MCF 10A (cell line): ENCODE data around the gene SEZ6L. TPM values are rescaled to one million over a fixed set of nuclear protein-coding genes. Genes with fewer than 3 reads are reported as not detected.
"Not testable (repeated sequence)": the region's sequence is repeated elsewhere in the genome, so short reads cannot be mapped to it uniquely, and the experiment has no call there.

Experiments
- BruUV-seq: library from RNA; stranded (reverse); fragments of 400-500 nt; replicated peaks from 2 replicates; lab custom pipeline; 2021; lab: Mats Ljungman, UMichigan
- CTCF ChIA-PET: fragments of 300-600 bp; sonication (Branson Sonifier 250); formaldehyde crosslinking; extraction: SDS; loops from one replicate; lab custom pipeline; 2021; ENCODE audit warnings: antibody characterized with exemption, inconsistent platforms; lab: Yijun Ruan, JAX
- POLR2A ChIA-PET: fragments of 300-600, 350-650 bp; sonication (Branson Sonifier 250); formaldehyde crosslinking; extraction: SDS; loops from one replicate; lab custom pipeline; 2020; ENCODE audit warnings: antibody characterized with exemption, inconsistent platforms; lab: Yijun Ruan, JAX
- DNase-seq: peaks from one replicate; pipeline ENCODE4 v3.0.0-alpha.2; 2018; ENCODE audit not compliant: unreplicated experiment
- H3K27ac Mint-ChIP-seq: one replicate; pipeline ENCODE4 v1.8.0; 2022; ENCODE audit warnings: mild to moderate bottlenecking, low read depth, mixed read lengths; ENCODE audit not compliant: unreplicated experiment
- H3K27me3 Mint-ChIP-seq: one replicate; pipeline ENCODE4 v1.8.0; 2022; ENCODE audit warnings: mixed read lengths; ENCODE audit not compliant: insufficient read depth, unreplicated experiment
- H3K36me3 Mint-ChIP-seq: one replicate; pipeline ENCODE4 v1.8.0; 2022; ENCODE audit warnings: mild to moderate bottlenecking, moderate library complexity, mixed read lengths; ENCODE audit not compliant: insufficient read depth, unreplicated experiment
- H3K4me1 Mint-ChIP-seq: one replicate; pipeline ENCODE4 v1.8.0; 2022; ENCODE audit warnings: mixed read lengths; ENCODE audit not compliant: insufficient read depth, unreplicated experiment
- H3K4me3 Mint-ChIP-seq: one replicate; pipeline ENCODE4 v1.8.0; 2022; ENCODE audit warnings: mild to moderate bottlenecking, moderate library complexity, mixed read lengths; ENCODE audit not compliant: unreplicated experiment
- H3K9me3 Mint-ChIP-seq: one replicate; pipeline ENCODE4 v1.8.0; 2022; ENCODE audit warnings: mixed read lengths; ENCODE audit not compliant: unreplicated experiment
- intact Hi-C: fragments of 100-400 bp; cut with micrococcal nuclease; formaldehyde crosslinking; loops from 2 replicates; pipeline ENCODE4 v1.14.1; 2022
- total RNA-seq: library from RNA; stranded (reverse); gene quantifications from 2 replicates; pipeline ENCODE4 v1.2.3, GENCODE V29; 2022
- TF ChIP-seq, protein P1 (sequence below): fragments of 200-600 bp; IDR thresholded peaks from one replicate; pipeline ENCODE4 v1.8.0; 2022; ENCODE audit warnings: antibody characterized with exemption, mild to moderate bottlenecking; ENCODE audit not compliant: unreplicated experiment

Gene SEZ6L
- total RNA-seq, 1 experiment from 2014 or later = not detected

DNA sequence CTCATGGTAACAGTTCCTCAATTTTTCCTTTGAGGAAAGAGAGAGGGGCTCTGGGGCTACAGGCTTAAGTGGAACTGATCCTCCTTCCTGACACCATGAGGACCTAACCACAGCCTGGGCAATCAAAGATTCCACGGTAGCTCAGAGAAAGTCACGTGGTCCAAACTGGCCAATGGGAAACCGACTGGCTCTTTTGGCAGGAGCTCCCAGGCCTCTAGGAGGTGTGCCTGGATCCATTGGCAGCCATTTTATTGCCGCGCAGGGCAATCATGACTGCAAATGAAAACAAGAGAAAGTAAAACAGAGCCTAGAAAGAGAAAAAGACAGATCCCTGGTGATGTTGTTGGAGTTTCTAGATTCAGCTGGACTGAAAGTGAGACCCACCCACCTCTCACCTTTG is 232.5 kb downstream of the SEZ6L start:
- TF ChIP-seq, protein P1, sequence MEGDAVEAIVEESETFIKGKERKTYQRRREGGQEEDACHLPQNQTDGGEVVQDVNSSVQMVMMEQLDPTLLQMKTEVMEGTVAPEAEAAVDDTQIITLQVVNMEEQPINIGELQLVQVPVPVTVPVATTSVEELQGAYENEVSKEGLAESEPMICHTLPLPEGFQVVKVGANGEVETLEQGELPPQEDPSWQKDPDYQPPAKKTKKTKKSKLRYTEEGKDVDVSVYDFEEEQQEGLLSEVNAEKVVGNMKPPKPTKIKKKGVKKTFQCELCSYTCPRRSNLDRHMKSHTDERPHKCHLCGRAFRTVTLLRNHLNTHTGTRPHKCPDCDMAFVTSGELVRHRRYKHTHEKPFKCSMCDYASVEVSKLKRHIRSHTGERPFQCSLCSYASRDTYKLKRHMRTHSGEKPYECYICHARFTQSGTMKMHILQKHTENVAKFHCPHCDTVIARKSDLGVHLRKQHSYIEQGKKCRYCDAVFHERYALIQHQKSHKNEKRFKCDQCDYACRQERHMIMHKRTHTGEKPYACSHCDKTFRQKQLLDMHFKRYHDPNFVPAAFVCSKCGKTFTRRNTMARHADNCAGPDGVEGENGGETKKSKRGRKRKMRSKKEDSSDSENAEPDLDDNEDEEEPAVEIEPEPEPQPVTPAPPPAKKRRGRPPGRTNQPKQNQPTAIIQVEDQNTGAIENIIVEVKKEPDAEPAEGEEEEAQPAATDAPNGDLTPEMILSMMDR = no peak
- Mint-ChIP-seq H3K36me3 (no peaks in the 10 kb centered on the region), H3K4me3 (no peak overlapping the region), H3K27ac (no peak overlapping the region), H3K27me3 (peaks cover 10% of the 10 kb centered on the region), H3K9me3 (no peaks in the 10 kb centered on the region), H3K4me1 (peaks cover 5% of the 10 kb centered on the region)
- ChIA-PET POLR2A (interaction anchor here (0.6 kb wide), 1 partner anchor 35 kb away, joined by 3 read pairs; no protein-coding TSS in a partner anchor), CTCF (interaction anchor here (0.7 to 10.3 kb wide), 3 partner anchors 36 to 223 kb away, joined by 3 to 172 read pairs (median 6); no protein-coding TSS in a partner anchor)
- intact Hi-C loops = no loop called here
- no TSS peak for BruUV-seq
- DNase-seq = no peak

DNA sequence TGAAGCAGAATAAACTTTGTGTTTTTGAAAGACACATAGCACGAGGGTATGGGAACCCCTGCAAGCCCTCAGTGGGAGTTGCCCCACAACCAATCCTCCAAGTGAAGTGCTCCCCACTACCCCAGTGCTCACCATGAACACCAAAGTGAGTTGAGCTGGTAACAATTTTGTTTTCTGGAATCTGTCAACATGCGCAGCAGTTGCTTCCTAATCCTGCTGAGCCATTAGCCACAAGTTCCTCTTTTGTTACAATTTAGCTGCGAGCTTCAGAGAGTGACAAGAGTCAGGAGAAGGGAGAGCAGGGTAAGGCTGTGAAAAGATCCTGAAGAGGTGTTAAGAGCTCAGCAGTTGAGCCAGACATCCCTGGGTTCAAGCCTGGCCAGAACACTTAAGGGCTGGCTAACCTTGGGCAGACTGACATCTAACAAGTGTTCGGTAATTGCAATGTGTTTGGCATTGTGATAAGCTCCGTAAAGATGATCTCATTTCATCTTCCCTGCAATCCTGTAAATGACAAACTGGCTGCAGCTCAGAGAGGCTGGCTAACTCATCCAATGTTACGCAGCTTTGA is 235.7 kb downstream of the SEZ6L start:
- no peak overlapping the region for H3K4me3 Mint-ChIP-seq
- DNase-seq = no peak
- TF ChIP-seq, protein P1 = no peak
- no peaks in the 10 kb centered on the region for H3K9me3 Mint-ChIP-seq
- H3K27ac Mint-ChIP-seq = no peak overlapping the region
- no peaks in the 10 kb centered on the region for H3K27me3 Mint-ChIP-seq
- ChIA-PET POLR2A (interaction anchor here (1.1 kb wide), 1 partner anchor 48 kb away, joined by 3 read pairs; no protein-coding TSS in a partner anchor), CTCF (interaction anchor here (0.7 to 2.4 kb wide), 4 partner anchors 55 to 899 kb away, joined by 3 to 22 read pairs (median 4); no protein-coding TSS in a partner anchor)
- intact Hi-C loops = no loop called here
- BruUV-seq = no TSS peak
- no peaks in the 10 kb centered on the region for H3K4me1 Mint-ChIP-seq
- H3K36me3 Mint-ChIP-seq = no peaks in the 10 kb centered on the region

DNA sequence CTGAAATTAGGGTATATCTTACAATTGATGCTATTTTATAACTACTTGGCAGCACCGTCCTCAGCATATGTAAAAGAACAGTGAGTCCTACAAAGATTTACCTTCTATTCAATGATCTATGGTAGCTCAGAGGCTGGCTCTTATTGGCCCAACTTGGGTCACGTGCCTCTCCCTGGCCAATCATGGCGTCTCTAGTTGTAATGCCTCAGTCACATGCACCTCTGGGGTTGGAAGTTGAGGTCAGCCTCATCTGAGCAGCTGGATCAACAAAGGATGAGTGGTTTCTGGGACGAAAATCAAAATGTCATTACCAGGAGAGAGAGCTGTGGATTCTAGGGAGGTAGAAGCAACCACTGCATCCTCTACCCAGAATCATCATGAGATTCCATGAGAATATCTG is 236.9 kb downstream of the SEZ6L start:
- no TSS peak for BruUV-seq
- no peaks in the 10 kb centered on the region for H3K4me1 Mint-ChIP-seq
- H3K27ac Mint-ChIP-seq = no peak overlapping the region
- no peaks in the 10 kb centered on the region for H3K9me3 Mint-ChIP-seq
- intact Hi-C loops = no loop called here
- DNase-seq = no peak
- ChIA-PET CTCF (interaction anchor here (0.6 to 2.4 kb wide), 4 partner anchors 54 to 1484 kb away, joined by 3 to 22 read pairs (median 5); no protein-coding TSS in a partner anchor), POLR2A (no interaction called here)
- TF ChIP-seq, protein P1 = no peak
- H3K27me3 Mint-ChIP-seq = no peaks in the 10 kb centered on the region
- H3K4me3 Mint-ChIP-seq = no peak overlapping the region
- no peaks in the 10 kb centered on the region for H3K36me3 Mint-ChIP-seq

DNA sequence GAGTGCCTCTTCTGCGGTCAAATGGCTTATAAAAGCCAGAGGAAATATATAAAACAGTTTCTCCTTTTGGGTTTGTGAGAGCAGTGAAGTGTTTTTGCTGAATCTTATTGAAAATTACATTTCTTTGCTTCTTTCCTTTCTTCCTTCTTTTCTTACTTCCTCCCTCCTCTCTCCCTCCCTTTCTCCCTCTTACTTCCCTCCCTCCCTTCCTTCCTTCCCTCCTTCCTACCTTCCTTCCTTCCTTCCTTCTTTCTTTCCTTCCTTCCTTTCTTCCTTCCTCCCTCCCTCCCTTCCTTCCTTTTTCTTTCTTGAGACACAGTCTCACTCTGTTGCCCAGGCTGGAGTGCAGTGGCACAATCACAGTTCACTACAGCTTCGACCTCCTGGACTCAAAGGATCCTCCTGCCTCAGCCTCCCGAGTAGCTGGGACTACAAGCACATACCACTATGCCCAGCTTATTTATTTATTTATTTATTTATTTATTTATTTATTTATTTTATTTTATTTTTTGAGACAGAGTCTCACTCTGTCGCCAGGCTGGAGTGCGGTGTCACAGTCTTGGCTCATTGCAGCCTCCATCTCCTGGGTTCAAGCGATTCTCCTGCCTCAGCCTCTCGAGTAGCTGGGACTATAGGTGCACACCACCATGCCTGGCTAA is 239.4 kb downstream of the SEZ6L start:
- H3K27me3 Mint-ChIP-seq, intact Hi-C loops, DNase-seq, H3K27ac Mint-ChIP-seq, H3K4me3 Mint-ChIP-seq, H3K4me1 Mint-ChIP-seq, H3K36me3 Mint-ChIP-seq, BruUV-seq, H3K9me3 Mint-ChIP-seq: not testable (repeated sequence)
- ChIA-PET POLR2A (interaction anchor here (0.7 kb wide), 1 partner anchor 10 kb away, joined by 3 read pairs; no protein-coding TSS in a partner anchor), CTCF (interaction anchor here (0.9 kb wide), 1 partner anchor 52 kb away, joined by 4 read pairs; no protein-coding TSS in a partner anchor)
